DMS79 treated with DMSO at 0.1 percent for 48 hours (cell line): ENCODE measurements around the gene PTGR1.

Experiments used
- DNase-seq: peaks from one replicate; lab custom pipeline; 2025; lab: John Stamatoyannopoulos, UW

The PTGR1 gene

DNA sequence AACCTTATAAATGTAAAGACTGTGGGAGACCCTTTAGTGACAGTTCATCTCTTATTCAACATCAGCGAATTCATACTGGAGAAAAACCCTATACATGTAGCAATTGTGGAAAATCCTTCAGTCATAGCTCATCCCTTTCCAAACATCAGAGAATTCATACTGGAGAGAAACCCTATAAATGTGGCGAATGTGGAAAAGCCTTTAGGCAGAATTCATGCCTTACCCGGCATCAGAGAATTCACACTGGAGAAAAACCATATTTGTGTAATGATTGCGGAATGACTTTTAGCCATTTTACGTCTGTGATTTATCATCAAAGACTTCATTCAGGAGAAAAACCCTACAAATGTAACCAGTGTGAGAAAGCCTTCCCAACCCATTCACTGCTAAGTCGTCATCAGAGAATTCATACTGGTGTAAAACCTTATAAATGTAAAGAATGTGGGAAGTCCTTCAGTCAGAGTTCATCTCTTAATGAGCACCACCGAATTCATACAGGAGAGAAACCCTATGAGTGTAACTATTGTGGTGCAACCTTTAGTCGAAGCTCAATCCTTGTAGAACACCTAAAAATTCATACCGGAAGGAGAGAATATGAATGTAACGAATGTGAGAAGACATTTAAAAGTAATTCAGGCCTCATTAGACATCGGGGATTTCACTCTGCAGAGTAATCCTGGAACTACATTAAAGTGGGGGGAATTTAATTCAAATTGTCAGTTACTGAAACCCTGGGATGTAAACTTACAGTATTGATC is 56.8 kb downstream of the PTGR1 start:
- DNase-seq: no peak

GRCh38 chr9:111533099-111533790 is 66.2 kb downstream of the PTGR1 start:
- peak; percentile 58 for DNase-seq

- no peak for DNase-seq
Measured at GRCh38 chr9:111531716-111532115, 67.7 kb downstream of the PTGR1 start.

DNA sequence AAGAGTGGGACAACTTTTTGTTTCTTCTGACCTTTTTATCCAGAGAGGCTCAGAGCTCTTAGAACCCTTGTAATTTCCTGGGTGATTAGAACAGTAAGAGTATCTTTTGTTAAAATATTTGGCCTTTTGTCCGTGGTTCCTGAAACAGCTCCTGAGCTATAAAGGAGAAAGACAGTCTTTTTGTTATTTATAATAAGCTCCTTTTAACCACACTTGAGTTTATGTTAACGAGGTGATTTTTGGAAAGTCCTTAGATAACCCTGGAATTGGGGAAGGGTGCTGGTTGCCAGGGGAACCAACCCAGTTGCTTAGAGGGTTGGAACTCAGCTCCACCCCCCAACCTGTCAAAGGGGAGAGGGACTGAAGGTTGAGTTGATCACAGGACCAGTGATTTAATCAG is 69.7 kb downstream of the PTGR1 start:
- no peak for DNase-seq

GRCh38 chr9:111527347-111527746 is 72.1 kb downstream of the PTGR1 start:
- no peak for DNase-seq

- peak; percentile 80 for DNase-seq
Measured at GRCh38 chr9:111525056-111525977, 74.1 kb downstream of the PTGR1 start, which contains the start of gene ZNF483. Gene ZNF483, plus strand, starts transcription at chr9:111525179. Its CDS starts 2,217 bp downstream, at chr9:111527396.

- no peak for DNase-seq
Measured at GRCh38 chr9:111524731-111525055, 74.8 kb downstream of the PTGR1 start.

DNA sequence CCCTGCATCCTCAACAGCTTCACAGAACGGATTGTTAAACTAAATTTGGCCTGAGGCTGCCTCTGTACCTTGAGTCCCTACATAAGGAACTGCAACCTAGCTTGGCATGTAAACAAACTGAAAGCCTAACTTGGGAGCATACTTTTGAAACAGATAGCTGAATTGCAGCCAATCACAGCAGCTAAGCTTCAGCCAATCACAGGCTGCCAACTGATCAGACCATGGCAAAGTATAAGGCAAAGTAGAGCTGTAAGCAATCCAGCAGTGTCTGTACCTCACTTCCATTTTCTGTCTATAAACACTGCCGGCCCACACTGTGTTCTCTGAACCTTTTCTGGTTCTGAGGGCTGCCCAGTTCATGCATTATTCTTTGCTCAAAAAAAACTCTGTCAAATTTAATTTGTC is 83.4 kb downstream of the PTGR1 start:
- DNase-seq: no peak

DNA sequence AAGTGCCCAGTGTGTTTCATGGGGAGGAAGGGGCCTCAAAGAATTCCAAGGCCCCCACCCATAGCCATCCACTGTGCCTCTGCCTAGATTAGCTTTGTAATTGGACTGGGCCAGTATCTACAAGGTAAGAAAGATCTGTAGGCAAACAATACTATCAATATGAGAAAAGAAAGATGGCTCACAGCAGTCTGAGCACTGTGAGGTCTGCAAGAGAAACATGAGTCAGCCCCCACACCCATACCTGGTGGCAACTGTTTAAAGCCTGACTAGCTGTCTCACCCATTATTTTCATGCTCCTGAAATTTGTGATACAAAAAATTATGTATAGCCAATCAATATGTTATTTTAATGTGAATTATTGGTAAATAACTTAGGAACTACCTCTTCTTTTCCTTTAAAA is 84.5 kb downstream of the PTGR1 start:
- DNase-seq: no peak
